GM19397 (cell line): Measurements from ENCODE around the gene FHIP1B.

ENCODE experiments used
- ATAC-seq: cut with Tn5 transposase; IDR thresholded peaks from one replicate; pipeline ENCODE4 v1.9.1; 2021; ENCODE audit warnings: mild to moderate bottlenecking, moderate library complexity; ENCODE audit not compliant: unreplicated experiment

FHIP1B gene

DNA sequence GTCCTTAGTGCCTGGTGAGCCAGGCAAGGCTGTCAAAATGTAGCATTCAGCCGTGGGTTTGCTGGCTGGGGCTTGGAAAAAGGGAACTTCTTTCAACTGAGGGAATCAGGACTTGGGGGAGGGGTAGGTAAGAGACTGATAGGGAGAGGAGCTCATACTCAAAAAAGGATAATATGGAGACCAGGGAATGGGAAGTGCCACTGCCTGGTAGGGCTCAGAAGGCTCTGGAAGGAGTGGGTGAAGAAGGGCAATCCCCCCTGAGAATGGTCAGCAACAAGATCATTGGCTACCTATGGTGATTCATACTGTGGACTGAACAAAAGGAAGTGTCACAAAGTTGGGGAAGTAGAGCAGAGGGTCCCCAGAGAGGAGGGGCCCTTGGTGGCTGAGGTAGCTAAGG, 6.3 kb upstream of the FHIP1B start:
- no peak for ATAC-seq

DNA sequence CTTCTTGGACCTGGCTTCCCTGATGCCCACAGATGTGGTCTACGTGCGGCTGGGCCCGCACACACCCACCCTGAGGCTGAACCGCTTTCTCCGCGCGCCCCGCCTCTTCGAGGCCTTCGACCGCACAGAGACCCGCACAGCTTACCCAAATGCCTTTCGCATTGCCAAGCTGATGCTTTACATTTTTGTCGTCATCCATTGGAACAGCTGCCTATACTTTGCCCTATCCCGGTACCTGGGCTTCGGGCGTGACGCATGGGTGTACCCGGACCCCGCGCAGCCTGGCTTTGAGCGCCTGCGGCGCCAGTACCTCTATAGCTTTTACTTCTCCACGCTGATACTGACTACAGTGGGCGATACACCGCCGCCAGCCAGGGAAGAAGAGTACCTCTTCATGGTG, 5.7 kb upstream of the FHIP1B start:
- no peak for ATAC-seq

DNA sequence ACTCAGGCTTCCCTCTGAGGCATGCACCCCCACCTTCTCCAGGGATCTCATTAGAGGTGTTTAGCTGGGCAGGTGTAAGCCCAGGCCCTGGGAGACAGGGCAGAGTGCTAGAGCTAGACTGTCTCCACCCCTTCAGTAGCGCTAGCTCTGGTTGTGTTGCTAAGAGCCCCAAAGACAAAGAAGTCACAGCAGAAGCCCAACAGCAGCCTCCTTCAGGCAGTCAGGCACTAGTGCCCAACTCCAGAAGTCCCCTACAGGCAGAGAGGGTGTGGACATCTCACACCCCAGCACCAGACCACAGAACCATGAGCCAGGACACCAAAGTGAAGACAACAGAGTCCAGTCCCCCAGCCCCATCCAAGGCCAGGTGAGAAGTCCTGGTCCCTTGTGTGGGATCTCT, 4.5 kb upstream of the FHIP1B start, which contains the start of gene CNGA4:
CNGA4 (plus strand) TSS at position 188 of the 400 bp plus-strand sequence; CDS start at position 306, 118 bp downstream.
- ATAC-seq = no peak

DNA sequence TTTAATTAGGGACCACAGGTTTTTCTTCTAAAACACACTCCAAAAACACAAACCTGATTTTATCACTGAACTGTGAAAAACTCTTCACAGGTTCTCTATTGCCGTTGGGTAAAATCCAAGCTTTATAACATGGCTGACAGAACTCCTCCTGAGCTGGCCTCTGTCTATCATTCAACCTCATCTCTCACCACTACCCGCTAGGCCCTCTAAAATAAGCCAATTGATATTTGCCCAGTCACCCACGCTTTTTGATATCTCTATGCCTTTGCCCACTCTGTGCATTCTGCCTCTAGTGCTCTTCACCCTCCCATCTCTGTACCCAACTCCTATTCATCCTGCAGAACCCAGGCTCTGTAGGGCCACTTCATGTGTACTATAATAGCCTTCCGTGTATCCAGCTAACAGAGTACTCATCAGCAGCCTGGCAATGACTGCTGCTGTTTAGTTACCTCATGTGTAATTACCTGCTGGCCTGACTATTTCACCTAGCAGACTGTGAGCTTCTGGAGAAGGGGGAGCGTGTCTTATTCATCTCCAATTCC, 3.4 kb upstream of the FHIP1B start:
- no peak for ATAC-seq

DNA sequence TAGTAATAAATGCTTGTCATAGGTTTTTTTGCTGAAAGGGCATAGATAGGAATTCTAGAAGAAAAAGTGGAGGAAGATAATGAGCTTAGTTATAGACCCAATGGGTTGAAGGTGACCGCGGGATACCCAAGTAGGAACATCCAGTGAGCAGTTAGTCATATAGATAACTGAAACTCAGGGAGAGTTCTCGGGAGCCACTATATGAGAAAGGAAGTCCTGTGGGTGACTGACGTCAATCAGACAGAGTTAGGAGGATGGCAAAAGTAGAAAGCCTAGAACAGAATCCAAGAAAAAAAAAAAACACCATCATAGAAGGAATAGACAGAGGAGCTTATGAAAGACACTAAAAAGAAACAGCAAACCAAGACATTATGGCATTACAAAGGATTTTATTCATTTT, 2.8 kb upstream of the FHIP1B start:
- no peak for ATAC-seq

DNA sequence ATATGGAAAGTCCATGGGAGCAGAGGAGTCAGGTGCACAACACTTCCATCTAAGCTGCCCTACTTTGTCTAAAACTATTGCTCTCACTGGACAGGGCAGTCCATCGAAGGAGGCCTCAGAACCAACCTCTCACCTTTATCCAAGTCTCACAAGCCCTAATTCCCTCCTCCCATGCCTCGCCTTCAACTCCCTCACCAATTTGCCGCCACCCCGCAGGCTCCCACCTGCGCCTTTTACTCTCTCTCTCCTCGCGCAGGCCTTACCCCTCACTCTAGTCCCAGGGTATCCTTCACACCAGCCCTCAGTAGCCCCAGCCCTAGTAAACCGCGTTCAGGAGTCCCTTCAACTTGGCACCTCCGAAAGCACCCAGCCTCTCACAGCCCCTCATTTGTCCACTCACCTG, 451 bp downstream of the FHIP1B start:
- no peak for ATAC-seq

DNA sequence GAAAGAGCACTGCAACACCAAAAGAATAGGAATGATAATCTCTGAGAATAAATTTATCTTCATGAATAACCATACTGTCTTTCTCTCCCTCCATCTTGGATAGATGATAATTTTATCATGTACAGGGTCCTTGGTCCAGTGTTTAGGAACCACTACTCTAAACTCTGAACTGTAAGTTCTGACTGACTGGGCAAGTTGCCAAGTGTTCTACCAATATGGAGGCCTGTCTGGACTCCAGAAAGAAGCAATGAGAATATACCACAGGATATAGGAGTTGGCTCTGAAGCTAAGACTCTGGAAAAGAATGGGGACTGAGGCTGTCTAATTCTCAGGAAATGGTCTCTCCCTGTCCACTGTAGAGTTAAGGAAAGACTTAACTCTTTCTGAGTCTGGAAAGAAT, 1.5 kb downstream of the FHIP1B start:
- no peak for ATAC-seq

DNA sequence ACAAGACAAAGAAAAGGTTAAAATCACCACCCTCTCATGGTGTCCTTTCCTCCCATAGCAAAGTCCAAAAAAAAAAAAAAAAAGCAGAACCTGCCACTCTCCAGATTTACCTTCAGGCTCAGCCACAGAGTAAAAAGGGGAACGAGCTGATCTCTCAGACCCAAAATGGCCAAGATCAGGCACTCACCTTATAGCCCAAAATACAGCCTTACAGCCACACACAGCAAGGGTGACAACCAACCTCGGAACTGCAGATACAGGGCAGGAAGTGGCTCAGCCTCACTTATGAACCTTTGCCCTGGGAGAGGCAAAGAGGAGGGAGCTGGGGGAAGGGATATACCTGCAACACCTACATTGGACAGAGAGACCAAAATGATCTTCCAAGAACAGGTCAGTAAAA, 4.5 kb downstream of the FHIP1B start:
- ATAC-seq = no peak

DNA sequence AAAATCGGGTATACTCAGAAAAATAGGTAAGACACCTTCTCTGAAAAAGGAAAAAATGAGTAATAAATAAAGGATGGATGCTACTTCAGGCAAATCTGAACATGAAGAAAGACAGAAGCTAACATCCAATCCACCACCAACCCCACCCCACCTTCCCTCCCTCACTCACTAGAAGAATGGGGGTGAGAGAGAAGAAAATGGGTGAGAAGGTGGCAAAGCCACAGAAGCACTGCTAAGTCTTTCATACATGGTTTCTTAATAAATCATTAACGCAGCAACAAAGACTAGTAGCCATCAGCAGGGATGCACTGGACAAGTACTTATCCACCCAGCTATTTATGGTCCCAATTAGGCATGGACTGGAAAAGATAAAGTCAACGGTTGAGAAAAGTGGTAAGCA, 5.9 kb downstream of the FHIP1B start:
- no peak for ATAC-seq

DNA sequence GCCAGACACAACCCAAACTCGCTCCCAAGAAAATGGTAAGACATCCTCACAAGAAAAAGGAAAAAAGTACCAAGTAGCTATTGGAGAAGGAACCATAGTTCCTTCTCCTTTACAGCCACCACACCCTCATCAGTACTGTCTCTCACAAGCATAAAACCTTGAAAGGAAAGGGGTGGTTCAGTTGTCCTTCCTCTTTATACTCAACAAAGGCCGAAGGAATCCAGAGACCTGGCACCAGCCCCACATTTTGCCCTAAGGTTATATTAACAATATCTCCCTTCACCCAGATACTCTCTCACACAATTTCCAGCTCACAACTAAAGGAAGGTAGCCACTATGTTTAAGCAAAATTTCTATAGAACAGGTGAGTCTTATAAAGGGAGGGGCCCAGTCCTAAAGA, 8.5 kb downstream of the FHIP1B start:
- ATAC-seq = no peak

DNA sequence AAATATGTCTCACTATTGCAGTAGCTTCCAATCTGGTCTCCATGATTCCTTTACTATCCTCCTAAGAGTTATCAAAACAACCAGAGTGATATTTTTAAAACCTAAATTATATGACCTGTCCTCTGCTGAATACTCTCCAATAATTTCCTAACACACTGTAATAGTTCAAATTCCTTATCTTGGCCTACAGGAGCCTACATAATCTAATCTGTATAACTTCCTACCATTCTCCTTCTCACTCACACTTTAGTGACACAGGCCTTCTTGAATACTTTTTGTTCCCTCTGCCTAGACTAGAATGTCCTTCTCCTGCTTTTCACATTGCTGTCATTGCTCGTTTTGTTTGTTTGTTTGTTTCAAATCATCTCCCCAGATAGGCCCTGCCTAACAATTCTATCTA, 9.4 kb downstream of the FHIP1B start:
- no peak for ATAC-seq

DNA sequence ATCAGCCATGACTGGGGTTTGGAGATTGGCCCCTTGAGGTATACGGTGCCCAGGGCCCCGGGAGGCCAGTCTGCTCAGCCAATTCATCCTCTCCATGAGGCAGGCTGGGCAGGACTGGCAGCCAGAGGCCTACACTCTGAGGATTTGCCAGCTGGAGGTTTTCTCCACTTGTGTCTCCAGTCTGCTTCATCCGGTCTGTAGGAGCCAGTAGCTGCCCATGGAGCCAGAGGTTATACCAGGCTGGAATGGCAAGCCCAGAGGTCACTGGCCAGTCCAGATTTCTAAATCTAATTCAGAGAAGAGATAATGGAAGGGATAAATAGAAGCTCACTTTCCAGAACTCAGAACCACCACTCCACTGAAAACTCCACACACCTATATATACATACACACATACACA, 10.0 kb downstream of the FHIP1B start:
- no peak for ATAC-seq

DNA sequence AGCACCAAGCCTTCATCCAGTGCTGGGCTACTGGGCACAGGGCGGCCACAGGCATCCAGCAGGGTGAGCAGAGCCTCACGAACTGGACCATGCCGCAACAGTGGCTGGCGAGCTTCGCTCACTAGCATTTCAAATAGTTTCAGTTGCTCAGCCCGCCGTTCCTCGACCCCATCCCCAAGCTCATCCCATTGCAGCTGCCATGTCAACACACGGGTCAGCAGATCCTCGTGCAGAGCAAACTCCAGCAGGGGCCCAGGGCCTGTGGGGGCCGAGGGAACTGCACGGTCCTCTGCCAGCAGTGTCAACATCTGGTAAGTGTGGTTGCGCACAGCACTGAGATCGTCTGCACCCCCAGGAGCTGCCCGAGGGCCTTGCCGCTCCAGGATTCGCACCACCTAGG, 10.6 kb downstream of the FHIP1B start:
- no peak for ATAC-seq

DNA sequence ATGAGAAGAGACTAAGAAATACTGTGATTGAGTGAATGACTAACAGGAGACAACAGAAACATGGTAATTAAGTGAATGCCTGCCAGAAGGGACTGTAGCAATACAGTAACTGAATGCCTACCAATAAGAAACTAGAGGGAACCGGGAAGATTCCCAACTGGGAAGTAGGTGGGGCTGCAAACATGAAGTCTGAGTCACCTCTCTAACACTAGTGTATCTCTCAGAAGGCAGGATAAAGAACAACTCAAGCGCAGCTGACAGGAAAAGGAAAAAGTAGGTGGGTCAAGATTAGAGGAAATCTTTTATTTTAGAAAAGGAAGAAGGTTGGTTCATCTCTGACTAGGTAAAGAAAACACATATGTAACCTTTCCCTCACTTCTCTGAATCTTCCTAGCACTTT, 15.1 kb downstream of the FHIP1B start:
- no peak for ATAC-seq

DNA sequence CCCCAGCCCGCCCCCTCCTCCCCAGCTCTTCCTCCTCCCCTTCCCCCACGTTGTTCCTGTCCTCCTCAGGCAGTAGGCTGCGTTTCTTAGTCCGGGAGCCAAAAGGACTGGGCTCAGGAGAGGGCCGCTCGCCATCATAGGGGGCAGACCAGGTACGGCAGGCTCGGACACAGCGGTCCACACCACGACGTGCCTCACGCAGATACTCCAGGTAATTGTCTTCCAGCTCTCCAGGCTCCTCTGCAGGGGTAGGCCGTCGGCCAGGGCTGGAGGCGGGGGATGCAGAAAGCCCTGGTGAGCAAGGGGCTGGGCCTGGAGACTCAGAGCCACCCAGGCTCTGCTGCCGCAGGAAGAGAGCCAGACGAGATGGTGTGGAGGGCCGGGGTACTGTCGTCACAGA, 16.7 kb downstream of the FHIP1B start:
- no peak for ATAC-seq

DNA sequence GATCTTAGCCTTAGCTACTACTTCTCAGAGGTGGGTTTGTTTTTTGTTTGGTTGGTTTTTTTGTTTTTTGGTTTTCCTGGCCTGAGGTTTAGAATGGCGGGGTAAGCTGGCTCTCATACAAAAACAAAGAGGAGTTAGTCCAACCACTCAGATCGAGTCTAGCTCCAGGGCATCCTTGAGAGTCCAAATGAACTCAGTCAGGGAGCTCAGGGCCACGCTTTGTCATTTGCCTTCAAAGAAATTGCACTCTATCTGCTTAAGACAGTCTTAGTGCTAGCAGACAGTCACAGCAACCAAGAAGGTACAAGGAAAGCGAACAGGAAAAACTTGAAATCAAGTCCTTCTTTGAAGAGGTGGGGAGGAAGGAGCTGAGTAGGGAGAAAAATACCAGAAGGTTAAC, 17.9 kb downstream of the FHIP1B start:
- ATAC-seq = no peak

DNA sequence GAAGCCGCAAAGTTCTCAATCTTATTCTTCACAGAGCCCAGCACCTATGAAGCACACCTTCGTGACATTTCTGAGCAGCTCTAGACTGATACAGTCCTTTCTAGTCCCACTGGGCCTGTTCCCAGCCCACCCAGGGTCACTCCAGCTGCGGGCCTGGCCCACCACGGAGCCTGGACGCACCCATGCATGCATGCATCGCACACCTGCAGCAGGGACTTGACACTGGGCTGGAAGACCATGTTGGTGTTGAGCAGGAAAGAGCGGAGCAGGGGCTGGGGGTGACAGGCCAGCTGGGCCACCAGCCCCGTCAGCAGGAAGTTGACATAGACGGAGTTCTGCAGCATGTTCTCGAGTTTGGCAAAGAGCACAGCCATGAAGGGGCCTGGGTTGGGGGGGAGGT, 19.9 kb downstream of the FHIP1B start:
- no peak for ATAC-seq

DNA sequence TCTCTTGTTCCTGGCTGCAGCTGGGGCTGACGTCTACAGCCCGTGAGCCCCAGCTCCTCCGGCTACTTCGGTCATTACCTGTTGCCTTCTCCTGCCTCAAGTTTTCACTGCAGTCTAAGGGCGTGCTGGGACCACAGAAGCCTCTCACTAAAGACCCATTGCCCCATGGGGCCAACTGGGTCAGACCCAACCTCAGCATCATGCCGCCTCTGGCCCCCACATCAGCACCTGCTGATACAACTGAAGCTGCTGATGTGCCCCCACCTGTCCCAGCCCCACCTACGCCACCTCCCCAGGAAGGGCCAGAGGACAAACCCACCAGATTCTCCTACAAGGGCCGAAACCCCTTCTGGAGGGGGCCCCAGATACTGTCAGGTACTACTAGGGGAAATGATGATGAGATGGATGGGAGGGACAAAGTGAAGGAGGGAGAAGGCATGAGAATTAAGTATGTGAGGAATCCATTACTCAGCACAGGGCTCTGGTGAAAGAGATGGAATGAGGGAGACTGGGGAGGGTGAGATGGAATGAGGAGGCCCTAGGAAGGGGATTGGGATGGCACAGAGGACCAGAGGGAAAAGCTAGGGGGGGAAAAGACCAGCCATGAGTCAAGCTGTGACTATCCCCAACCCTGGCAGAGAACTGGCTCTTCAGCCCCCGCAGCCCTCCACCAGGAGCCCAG, 24.0 kb downstream of the FHIP1B start:
- no peak for ATAC-seq

DNA sequence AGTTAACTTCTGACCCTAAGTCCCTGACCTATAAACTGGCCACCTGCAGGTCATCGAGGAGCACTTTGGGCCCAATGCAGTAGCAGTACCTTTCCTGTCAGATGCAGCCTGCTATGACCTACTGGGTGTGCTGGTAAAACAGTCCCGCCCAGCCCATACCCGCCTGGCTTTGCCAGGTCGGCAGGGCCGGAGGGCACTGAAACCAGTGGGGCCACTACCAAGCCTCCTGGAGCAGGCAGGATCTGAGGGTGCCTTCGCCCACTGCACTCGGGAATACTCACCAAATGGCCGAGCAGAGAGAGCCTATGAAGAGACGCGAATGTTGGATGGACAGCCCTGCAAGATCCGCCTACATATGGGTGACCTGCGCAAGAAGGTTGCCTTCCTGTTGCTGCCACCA, 24.6 kb downstream of the FHIP1B start:
- no peak for ATAC-seq

DNA sequence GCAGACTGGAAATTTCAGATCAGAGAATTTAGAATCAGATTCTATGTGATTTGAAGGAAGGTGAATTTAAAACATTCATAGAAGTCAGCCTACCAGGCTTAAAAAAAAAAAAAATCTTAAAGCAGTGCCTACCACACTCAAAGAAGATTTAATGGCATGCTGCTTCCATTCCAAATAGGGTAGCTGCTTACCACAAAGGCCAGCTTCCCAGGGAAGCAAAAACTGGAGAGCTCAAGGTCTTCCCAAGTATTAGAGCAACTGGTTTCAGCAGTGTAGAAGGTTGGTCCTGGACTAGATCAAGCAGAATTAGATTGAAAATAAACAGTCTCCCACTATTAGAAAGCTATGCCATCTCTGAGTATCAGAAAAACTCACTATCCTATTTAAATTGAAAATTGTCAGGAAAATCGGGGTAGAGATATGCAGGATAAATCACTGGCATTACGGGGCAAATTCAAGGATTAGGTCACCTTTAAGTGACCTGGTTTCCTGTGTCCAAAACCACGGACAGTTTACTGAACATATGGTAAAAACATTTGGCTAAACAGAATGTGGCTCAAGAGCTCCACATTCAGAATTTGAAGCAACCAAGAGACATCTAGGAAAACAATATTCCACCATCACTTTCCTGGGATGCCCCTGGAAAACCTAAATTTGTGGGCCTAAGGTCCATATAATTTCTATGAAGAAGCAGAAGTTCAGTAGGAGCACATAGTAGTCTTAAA, 27.8 kb downstream of the FHIP1B start:
- ATAC-seq = no peak

DNA sequence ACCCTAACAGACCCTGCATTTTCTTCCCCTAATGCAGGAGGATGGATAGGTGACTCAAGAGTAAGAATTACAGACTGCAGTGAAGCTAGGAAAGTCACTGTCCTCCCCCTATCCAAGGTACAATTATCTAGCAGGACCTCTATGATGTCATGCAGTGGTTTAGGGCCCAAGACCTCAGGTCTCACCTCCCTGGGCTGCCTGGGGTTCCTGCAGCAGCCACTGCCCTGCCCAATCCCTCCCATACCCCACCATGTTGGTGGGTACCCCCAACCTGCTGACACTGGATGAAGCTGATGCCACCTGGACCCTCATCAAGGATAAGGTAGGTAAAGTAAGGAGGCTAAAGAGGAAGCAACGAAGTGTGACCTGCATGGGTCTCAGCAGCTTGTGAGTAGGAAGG, 29.1 kb downstream of the FHIP1B start, which contains the start of gene C11orf42:
C11orf42 (plus strand) TSS at position 192 of the 400 bp plus-strand sequence; CDS start at position 251, 59 bp downstream.
- no peak for ATAC-seq

DNA sequence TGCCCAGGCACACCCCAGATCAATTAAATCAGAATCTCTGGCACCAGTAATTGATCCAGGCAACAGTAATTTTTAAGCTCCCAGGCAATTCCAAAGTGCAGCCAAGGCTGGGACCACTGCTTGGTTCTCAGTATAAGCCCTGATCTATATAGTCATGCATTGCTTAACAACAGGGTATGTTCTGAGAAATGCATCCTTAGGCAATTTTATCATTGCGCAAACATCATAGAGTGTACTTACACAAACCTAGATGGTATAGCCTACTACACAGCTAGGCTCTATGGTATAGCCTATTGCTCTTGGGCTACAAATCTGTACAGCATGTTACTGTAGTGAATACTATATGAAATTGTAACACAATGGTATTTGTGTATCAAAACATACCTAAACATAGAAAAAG, 29.7 kb downstream of the FHIP1B start:
- ATAC-seq = no peak
